Kasumi-1 (cell line): ENCODE data around the gene ACOT8.
"Not testable (repeated sequence)": the region's sequence is repeated elsewhere in the genome, so short reads cannot be mapped to it uniquely, and the experiment has no call there.

Experiments used
- DNase-seq, 2 experiments: peaks; one replicate each; lab custom pipeline; 2025; lab: John Stamatoyannopoulos, UW

Gene ACOT8

DNA sequence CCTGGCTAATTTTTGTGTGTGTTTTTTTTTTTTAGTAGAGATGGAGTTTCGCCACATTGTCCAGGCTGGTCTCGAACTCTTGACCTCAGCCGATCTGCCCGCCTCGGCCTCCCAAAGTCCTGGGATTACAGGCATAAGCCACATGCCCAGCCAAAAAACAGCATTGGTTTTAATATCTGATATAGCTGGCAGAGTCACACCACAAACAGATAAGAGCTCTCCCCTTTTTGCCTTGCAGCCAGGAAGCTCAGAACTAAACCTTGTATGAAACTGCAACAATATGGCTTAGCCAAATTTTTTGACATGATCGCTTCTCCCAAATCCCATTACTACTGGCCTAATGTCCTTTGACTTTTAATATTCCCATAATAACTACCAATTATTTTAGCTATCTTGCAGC is 4.9 kb downstream of the ACOT8 start:
- DNase-seq, result no peak

DNA sequence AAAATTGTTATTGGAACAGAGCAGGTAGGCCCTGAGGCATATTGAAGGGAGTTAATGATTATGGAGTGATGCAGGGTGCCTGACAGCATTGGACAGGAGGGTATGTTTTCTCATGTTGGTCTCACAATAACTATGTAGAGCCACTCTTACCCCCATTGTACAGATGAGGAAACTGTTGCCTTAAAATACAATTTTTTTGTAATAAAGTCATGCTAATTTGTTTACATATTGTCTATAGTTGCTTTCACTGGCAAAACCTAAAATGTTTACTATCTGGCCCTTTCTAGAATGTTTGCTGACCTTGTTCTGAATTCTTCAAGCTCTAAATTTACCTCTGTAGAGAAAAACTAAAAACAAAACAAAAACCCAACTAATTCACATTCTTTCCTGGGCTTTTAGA is 5.7 kb downstream of the ACOT8 start:
- DNase-seq, result no peak

DNA sequence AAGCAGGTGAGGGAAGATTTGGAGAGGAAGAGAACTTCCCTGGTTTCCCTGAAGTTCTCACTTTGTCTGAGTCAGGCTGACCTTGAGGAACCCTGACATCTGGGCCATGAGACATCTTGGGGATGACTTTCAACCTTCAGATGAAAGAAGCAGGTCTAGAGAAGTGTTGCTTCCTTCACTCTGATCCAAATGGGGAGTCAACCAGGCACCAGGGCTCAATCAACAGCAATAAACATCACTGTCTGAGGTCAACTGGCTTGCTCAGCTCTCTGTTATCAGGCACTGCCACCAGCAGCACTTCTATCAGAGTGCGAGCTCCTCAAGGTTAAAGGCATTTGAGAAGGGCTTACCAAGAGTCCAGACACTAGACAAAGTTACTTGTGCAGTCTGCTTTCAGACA is 6.3 kb downstream of the ACOT8 start:
- no peak for DNase-seq

DNA sequence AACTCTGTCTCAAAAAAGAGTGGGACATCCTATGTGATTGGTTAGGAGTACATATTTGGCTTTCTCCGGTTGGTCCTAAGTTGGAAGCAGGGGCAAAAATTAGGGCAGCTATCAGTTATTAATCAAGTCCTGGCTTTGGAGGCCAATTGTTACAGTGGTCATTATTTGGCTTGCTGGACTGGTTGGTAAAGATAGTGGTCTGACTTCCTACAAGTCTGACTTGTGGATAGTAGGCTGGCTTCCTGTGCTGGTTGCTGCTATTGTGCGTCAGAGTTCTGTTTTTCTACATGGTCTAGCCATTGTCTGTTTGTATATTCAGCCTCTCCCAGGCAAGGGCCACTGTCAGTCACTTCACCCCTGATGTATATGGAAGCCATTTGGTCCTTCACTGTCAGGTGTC is 7.0 kb downstream of the ACOT8 start:
- DNase-seq, result no peak

DNA sequence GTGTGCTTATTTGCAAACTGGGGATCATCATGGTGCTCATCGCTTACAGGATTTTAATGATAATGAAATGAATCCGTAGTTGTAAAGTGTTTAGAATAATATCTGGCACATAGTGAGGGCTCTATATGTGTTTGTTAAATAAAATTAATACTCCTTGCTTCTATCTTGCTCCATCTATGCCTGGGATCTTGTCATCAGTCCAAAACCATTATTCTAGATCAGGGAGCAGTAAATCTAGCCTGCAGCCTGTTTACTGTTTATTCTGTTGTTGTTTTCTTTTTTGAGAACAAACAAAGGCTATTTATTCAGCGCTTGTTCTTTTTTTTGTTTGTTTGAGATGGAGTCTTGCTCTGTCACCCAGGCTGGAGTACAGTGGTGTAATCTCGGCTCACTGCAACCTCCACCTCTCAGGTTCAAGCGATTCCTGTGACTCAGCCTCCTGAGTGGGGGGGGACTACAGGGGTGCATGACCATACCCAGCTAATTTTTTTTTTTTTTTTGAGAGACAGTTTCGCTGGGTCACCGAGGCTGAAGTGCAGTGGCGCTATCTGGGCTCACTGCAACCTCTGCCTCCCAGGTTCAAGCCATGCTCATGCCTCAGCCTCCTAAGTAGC is 8.1 kb downstream of the ACOT8 start:
- DNase-seq, result no peak

DNA sequence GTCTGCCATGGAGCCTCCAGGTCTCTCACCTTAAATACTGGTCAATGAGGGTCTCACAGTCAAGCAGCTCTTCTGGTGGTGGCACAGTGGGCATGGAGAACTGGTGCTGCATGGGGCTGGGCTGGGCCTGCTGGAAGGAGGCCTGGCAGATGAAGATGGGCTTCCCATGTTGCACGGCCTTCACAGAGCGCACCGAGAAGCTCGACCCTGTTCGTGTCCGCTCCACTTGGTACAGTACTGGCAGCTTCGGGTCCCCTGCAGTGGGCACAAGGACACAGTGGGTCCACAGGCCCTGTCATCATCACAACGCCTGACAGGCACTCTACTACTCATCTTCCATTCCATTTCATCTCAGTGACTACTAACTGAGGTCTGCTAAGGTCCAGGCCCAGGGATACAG is 8.8 kb downstream of the ACOT8 start:
- no peak for DNase-seq

DNA sequence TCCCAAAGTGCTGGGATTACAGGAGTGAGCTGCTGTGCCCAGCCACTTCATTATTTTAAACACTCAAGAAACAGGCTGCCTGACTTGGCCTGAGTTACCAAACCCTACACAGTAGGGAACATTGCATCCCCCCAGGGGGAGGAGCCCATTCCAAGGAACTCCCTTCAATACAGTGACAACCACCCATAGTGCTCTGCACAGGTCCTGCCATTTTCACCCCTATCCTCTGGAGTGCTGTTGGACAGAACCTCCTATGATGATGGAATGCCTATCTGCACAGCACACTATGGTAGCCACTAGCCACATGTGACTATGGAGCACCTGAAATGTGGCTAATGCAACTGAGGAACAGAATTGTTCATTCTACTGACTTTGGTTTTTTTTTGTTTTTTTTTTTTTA is 11.7 kb downstream of the ACOT8 start:
- DNase-seq, result no peak

DNA sequence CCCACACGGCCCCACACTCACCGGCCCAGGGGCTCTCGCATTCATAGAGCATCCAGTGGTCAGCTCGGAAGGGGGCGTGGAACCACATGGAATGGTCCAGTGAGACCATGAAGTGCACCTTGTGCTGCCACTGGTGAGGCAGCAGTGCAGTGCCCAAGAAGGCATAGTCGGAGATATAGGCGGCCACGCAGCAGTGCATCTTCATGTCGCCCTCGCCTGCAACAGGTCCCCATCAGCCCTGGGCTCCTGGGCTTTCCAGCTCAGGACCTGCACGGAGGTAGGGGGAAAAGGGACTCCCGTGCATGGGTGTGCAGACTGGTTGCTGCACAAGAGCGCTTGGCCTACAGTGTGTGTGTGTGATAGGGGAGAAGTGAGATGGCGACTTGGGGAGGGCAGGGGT is 13.7 kb downstream of the ACOT8 start:
- no peak for DNase-seq

DNA sequence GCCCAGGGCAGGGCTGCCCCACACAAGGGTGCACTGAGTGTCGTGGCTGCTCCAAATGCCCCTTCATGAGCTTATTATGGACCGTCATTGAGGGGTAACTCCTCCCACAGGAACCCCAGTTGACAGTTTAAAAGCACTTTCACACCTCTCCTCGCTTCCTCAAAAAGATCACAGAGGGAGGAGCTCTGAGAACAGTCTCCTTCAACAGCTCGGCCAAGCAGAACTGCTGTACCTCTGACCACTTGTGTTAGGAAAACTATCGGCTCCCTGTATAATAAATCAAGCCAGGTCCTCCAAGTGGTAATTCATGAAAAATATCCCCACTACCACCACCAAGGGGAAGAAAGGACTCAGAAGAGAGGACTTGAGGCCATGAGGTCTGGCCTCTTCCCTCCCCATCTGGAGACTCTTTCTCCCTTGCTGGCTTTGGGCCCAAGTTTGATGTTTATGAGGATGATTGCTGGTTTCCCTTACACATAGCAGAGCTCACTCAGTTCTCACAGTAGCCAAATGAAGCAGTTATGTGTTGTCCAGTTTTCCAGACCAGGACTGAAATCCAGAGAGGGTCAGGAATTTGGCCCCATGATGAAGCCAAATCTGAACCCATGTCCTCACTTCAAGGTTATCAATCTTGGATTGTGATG is 14.9 kb downstream of the ACOT8 start:
- no peak for DNase-seq

DNA sequence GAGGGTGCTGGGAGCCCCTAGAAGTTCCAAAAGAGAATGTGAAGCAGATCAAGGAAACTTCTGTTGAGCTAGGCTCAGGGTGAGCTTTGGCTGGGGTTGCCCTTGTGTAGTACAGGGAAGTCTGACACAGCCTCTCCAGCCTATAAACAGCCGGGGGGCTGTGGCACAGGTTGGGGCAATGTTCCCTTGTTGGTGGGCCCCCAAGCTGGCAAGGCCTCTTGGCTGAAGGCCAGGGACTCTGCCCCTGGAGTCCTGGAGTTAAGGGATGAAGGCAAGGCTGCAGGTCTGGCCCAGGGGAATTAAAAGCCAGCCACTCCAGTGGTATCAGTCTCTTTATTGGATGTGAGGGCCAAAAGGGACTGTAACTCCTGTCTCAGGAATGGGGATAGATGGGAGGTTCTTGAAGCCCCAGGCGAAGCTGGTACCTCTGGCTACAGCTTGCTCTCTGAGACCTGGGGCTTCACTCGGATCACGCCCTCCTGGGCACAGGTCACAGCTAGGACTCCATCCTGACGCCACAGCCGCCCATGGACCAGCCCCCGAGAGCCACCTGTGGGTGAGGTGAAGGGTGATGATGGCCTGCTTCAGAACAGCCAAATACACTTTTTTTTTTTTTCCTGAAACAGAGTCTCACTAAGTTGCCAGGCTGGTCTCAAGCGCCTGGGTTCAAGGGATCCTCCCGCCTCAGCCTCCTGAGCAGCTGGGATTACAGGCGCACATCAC is 15.6 kb downstream of the ACOT8 start:
- no peak for DNase-seq

DNA sequence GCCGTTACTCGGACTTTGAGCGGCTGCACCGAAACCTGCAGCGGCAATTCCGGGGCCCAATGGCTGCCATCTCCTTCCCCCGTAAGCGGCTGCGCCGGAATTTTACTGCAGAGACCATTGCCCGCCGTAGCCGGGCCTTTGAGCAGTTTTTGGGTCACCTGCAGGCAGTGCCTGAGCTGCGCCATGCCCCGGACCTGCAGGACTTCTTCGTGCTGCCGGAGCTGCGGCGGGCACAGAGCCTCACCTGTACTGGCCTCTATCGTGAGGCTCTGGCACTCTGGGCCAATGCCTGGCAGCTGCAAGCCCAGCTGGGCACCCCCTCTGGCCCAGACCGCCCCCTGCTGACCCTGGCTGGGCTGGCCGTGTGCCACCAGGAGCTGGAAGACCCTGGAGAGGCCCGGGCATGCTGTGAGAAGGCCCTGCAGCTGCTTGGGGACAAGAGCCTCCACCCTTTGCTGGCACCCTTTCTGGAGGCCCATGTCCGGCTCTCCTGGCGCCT is 16.4 kb downstream of the ACOT8 start:
- no peak for DNase-seq

DNA sequence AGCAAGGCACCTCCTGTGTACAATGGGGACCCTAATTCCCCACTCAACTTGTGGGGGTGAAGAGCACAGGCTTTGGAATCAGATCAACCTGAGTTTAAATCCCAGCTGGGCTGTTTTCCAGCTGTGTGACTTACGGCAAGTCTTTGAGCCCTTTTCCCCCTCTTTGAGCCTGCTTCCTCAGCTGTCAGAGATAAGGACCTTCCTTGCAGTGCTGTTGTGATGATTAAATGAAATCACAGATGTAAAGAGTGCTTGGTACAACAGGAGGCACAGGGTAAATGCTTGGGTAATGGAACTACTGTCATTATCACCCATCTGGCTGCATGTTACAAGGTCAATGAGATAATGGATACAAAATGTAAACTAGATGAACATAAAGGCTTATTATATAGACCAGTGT is 20.4 kb downstream of the ACOT8 start:
- DNase-seq, result no peak

DNA sequence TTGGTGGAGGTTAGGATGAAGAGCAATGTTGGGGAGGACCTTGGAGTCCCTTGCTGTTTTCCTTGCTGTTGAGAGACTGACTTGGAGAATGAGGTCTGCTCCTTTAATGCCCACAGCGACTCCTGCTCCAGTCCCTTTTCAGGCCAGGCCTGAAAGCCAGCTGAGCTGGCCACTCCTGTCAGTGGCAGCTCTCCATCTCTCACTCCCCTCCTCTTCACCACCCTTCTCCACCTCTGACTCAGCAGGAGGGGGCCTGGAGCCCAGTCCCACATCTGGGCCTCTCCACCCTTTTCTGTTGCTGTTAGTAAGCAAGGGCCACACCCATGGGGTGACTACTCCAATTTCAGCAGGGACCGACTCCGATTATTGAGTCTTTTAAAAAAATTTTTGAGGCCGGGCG is 21.4 kb downstream of the ACOT8 start:
- DNase-seq, result no peak

DNA sequence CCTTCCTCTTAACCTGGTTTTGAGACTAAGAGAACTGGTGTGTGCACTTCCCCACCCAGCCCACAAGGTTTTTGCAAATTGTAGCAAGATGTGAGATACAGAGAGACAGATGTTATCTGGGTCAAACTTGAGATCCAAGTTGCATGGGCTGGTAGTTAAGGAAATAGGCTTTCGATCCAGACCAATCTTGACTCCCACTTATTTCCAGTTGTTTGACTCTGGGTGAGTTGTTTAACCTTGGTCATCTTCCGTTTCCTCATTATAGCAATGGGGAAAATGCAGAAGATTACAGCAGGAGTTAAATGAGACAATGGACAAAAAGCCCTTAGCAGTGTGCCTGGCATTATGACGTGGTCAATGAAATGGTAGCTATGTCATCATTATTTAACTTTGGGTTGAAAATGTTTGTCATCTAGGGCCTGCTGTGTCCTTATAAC is 21.8 kb downstream of the ACOT8 start:
- peak in 1 of 2 experiments; percentile 38 for DNase-seq

DNA sequence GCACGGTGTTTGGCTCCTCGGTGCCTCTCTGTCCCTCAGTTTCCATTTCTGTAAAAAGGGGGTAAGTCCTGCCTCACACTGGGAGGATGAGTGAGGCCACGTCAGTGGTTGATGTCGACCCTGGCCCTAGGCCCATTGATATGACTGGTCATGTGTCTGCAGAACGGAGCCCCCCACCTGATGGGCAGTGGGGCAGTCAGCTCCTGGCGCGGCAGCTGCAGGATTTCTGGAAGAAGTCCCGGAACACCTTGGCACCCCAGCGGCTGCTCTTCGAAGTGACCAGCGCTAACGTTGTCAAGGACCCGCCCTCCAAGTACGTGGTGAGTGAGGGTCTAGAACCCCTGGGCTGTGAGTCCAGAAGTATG is 22.4 kb downstream of the ACOT8 start:
- DNase-seq, result no peak

DNA sequence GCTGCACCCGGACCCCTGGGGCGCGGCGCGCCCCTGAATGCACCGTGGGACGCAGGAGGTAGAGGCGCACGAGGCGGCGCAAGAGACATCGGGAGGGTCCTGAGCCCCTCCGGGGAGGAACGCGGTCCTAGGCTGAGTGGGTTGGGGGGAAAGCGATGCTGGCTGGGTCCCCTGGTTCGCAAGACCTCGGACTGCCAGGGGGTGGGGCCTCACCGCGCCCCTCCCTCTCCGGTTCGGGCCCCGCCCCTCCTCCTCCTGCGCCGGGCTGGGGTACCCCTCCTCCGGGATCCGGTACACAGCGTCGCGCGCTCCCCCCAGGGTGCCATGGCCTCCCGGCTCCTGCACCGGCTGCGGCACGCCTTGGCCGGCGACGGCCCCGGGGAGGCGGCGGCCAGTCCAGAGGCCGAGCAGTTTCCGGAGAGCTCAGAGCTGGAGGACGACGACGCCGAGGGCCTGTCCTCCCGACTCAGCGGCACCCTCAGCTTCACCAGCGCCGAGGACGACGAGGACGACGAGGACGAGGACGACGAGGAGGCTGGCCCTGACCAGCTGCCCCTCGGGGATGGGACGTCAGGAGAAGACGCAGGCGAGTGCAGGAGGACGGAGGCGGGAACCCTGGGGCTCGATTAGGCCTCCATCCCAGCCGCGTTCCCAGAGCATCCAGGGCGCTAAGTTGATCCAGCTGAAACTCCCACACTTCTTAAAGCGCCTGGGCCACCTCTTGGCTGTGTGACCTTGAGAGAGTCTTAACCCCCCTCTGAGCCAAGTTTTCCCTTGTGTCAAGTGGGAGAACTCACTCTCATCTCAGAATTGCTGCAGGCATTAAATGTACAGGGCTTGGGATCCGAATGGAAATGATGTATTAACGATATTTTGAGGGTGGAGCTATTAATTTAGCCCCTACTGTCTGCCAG is 23.1 kb downstream of the ACOT8 start:
- no peak for DNase-seq

DNA sequence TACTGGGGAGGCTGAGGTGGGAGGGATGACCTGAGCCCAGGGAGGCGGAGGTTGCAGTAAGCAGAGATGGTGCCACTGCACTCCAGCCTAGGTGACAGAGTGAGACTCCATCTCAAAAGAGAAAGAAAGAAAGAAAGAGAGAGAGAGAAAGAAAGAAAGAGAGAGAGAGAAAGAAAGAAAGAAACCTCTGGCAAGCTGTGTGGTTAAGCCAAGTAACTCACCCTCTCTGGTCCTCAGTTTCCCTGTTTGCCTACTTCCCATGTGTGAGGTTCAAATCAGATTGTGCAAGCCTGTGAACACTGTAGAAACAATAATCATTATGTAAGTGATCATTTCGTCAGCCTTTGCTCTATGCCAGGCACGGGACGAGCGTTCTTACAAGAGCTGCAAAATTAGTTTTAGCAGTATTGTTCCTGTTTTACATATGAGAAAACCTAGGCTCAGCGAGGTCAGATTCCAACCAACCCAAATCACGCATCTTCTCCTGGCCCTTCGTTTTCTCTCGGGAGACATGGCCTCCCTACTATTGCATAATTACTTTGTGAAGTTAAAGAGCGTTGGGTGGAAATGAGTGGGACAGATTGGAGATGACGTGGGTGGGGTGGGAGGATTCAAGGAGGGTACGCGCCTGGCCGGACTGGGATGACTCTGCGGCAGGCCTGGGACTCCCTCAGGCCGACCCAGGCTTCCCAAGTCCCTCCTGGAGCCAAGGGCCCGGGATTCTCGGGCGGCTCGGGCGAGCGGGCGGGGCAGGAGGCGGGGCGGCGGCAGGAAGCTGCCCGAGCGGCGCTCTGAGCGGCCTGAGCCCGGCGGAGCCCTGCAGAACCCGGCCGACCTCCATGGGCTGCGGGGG is 23.9 kb downstream of the ACOT8 start, which contains the start of gene SNX21:
TSS of gene SNX21 (plus strand) at position 770 of the 853 bp plus-strand sequence. CDS start 121 bp downstream, outside the sequence.
- peak; percentile 30 to 38 for DNase-seq

DNA sequence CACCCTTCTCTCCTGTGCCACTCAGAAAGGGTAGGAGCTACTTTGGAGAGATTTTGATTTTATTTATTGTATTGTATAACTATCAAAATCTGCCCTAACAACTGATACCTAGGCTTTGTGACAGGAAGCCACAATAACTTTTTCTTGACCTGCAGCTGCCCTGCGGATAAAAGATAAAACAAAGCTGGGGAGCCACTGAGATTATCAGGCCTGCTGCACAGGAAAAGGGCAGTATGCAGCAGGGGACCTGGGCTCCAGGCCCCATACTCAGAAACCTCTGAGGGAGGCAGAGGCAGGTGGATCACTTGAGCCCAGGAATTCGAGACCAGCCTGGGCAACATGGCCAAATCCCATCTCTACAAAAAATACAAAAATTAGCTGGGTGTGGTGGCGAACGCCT is 24.6 kb downstream of the ACOT8 start:
- DNase-seq, result no peak

DNA sequence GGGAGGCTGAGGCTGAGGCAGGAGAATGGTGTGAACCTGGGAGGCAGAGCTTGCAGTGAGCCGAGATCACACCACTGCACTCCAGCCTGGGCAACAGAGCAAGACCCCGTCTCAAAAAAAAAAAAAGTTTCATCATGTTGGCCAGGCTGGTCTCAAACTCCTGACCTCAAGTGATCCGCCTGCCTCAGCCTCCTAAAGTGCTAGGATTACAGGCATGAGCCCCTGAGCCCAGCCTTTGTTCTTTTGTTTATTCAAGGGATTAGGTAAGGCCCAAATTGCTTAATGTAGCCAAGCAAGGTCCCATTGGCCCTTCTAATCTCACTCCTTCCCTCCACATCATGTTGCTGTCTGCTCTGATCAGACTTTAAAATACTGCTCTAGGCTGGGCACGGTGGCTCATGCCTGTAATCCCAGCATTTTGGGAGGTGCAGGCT is 27.5 kb downstream of the ACOT8 start:
- DNase-seq, result not testable (repeated sequence)

DNA sequence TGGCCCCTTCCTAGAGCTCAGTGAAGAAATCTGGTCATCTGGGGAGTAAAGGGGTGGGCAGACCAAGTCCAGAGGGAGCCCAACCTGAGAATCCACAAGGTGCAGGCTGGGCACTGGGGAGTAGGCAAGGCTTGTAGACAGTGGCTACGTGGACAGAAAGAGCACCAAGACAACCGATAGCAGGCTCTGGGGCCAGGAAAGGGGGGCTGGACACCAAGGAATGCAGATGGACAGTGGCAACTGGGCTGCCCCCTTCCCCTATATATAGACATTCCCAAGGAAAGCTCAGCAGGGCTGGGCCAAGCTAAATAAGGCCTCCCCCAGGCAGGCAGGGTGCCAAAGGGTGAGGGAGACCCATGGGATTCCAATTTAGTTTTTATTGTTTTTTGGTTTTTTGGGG is 28.6 kb downstream of the ACOT8 start:
- DNase-seq, result no peak

DNA sequence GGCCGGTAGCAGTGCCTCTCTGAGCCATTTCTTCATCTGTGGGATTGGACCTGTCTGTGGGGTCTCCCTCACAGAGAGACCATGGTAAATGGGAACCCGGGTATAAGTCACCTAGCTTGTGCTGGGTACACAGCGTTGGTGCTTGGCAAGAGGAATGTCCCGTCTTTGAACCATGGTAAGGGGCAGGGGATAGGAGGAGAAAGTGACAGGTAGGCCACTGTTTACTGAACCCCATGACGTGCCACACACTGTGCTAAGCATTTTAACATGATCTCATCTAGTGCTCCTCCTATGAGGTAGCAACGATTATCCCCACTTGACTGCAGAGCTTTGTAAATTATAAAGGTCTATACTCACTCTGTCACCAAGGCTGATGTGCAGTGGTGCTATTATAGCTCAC is 29.5 kb downstream of the ACOT8 start:
- DNase-seq, result no peak
